CD4-positive, alpha-beta T cell (primary cell): ENCODE results near the gene CT83. TPM values are rescaled to one million over a fixed set of nuclear protein-coding genes. Genes with fewer than 3 reads are reported as not detected.

Experiments used
- ATAC-seq: fragments of 200-7000 bp; cut with Tn5 transposase; one replicate; pipeline ENCODE4 v1.10.0; 2022; ENCODE audit warnings: mild to moderate bottlenecking; ENCODE audit not compliant: poor library complexity
- CTCF ChIA-PET: fragments of 350-600 bp; sonication (Branson Sonifier 250); formaldehyde crosslinking; loops from one replicate; lab custom pipeline; 2021; ENCODE audit warnings: antibody characterized with exemption, inconsistent platforms; lab: Charles Lee
- POLR2A ChIA-PET: fragments of 350-600 bp; sonication (Branson Sonifier 250); formaldehyde crosslinking; loops from one replicate; lab custom pipeline; 2021; ENCODE audit warnings: antibody characterized with exemption, inconsistent platforms; lab: Charles Lee
- DNase-seq, 14 experiments: peaks; one replicate each; pipeline ENCODE4 v3.0.0-alpha.2; 2013 to 2020; ENCODE audit warnings: mixed read lengths in 2 of 14
- H3K27ac ChIP-seq, 2 donors: one replicate each; pipeline versions ENCODE4 v1.5.1 to v1.7.0; 2013; ENCODE audit warnings: low read length in 2 of 2, low read depth in 1 of 2, mild to moderate bottlenecking in 1 of 2
- H3K27me3 ChIP-seq, 2 experiments: 1 replicate in 1 of 2; 2 replicates in 1 of 2; pipeline versions ENCODE4 v1.6.1 to v1.7.0; 2013; ENCODE audit warnings: low read length in 2 of 2, control low read depth in 1 of 2, mild to moderate bottlenecking in 1 of 2, moderate library complexity in 1 of 2; ENCODE audit not compliant: insufficient read depth in 2 of 2, control insufficient read depth in 1 of 2
- H3K36me3 ChIP-seq: one replicate; pipeline ENCODE4 v1.6.1; 2013; ENCODE audit warnings: low read length, control low read depth; ENCODE audit not compliant: insufficient read depth
- H3K4me1 ChIP-seq: one replicate; pipeline ENCODE4 v1.6.1; 2013; ENCODE audit warnings: low read length, control low read depth; ENCODE audit not compliant: insufficient read depth
- H3K4me3 ChIP-seq: one replicate; pipeline ENCODE4 v1.5.1; 2013; ENCODE audit warnings: mild to moderate bottlenecking, low read length, moderate library complexity
- H3K9me3 ChIP-seq, 2 experiments: 1 replicate in 1 of 2; 2 replicates in 1 of 2; pipeline versions ENCODE4 v1.6.1 to v1.7.0; 2013; ENCODE audit warnings: low read length in 2 of 2, mild to moderate bottlenecking in 2 of 2, control low read depth in 1 of 2, moderate library complexity in 1 of 2; ENCODE audit not compliant: control insufficient read depth in 1 of 2, insufficient read depth in 1 of 2
- H3K27ac Mint-ChIP-seq: one replicate; pipeline ENCODE4 v1.8.0; 2020; ENCODE audit warnings: mixed read lengths
- H3K27me3 Mint-ChIP-seq: one replicate; pipeline ENCODE4 v1.8.0; 2021; ENCODE audit warnings: mixed read lengths
- H3K36me3 Mint-ChIP-seq: one replicate; pipeline ENCODE4 v1.8.0; 2021; ENCODE audit warnings: low read depth, mixed read lengths
- H3K4me1 Mint-ChIP-seq: one replicate; pipeline ENCODE4 v1.8.0; 2021; ENCODE audit warnings: low read depth, mixed read lengths
- H3K4me3 Mint-ChIP-seq: one replicate; pipeline ENCODE4 v1.8.0; 2020; ENCODE audit warnings: mild to moderate bottlenecking, mixed read lengths
- H3K9me3 Mint-ChIP-seq: one replicate; pipeline ENCODE4 v1.8.0; 2020; ENCODE audit warnings: mixed read lengths
- CTCF ChIP-seq: fragments of 200-600 bp; IDR thresholded peaks from one replicate; pipeline ENCODE4 v1.8.0; 2022; ENCODE audit warnings: antibody characterized with exemption, mild to moderate bottlenecking
- intact Hi-C, 2 experiments: fragments of 100-400 bp; cut with DNase I in 1 of 2; cut with micrococcal nuclease in 1 of 2; formaldehyde crosslinking; loops; one replicate each; pipeline versions ENCODE4 v1.15.1 to v1.9.0; 2023 to 2025; cut with DNase I, micrococcal nuclease
- total RNA-seq, 174 experiments: library from RNA in 2 of 174; stranded (reverse) in 2 of 174; gene quantifications; one replicate each; pipeline ENCODE4 v1.2.3 and lab custom pipeline; 2021 to 2026

The CT83 gene
- total RNA-seq, 2 experiments from 2014 or later: not detected

GRCh38 chrX:116490104-116490503 lies 27.3 kb upstream of the CT83 start:
- no peak overlapping the region for H3K4me3 ChIP-seq
- H3K9me3 ChIP-seq: no peaks in the 10 kb centered on the region
- H3K4me1 ChIP-seq: no peaks in the 10 kb centered on the region
- no peaks in the 10 kb centered on the region for H3K36me3 ChIP-seq
- TF ChIP-seq CTCF: no peak
- H3K27ac ChIP-seq: no peak overlapping the region
- POLR2A ChIA-PET: no interaction called here
- H3K27me3 ChIP-seq: no peaks in the 10 kb centered on the region
- no peak for ATAC-seq
- H3K27ac Mint-ChIP-seq: no peak overlapping the region
- intact Hi-C loops: no loop called here
- peaks cover 5% of the 10 kb centered on the region for H3K9me3 Mint-ChIP-seq
- H3K4me3 Mint-ChIP-seq: no peak overlapping the region
- DNase-seq: no peak
- CTCF ChIA-PET: no interaction called here
- H3K27me3 Mint-ChIP-seq: no peaks in the 10 kb centered on the region
- H3K4me1 Mint-ChIP-seq: no peaks in the 10 kb centered on the region
- no peaks in the 10 kb centered on the region for H3K36me3 Mint-ChIP-seq

GRCh38 chrX:116480059-116480458 lies 17.3 kb upstream of the CT83 start:
- H3K27ac ChIP-seq: no peak overlapping the region
- POLR2A ChIA-PET: no interaction called here
- Mint-ChIP-seq H3K4me3 (no peak overlapping the region), H3K36me3 (no peaks in the 10 kb centered on the region), H3K9me3 (no peaks in the 10 kb centered on the region), H3K27me3 (no peaks in the 10 kb centered on the region), H3K27ac (no peak overlapping the region), H3K4me1 (no peaks in the 10 kb centered on the region)
- H3K4me1 ChIP-seq: no peaks in the 10 kb centered on the region
- intact Hi-C loops: no loop called here
- no peak for TF ChIP-seq CTCF
- ATAC-seq (no peak), DNase-seq (no peak)
- no peaks in the 10 kb centered on the region for H3K27me3 ChIP-seq
- no peak overlapping the region for H3K4me3 ChIP-seq
- H3K9me3 ChIP-seq: no peaks in the 10 kb centered on the region
- no peaks in the 10 kb centered on the region for H3K36me3 ChIP-seq
- CTCF ChIA-PET: no interaction called here

GRCh38 chrX:116449156-116449555 lies 13.6 kb downstream of the CT83 start:
- ATAC-seq (no peak), DNase-seq (no peak)
- Mint-ChIP-seq H3K4me3 (no peak overlapping the region), H3K4me1 (no peaks in the 10 kb centered on the region), H3K27ac (no peak overlapping the region), H3K9me3 (no peaks in the 10 kb centered on the region), H3K27me3 (no peaks in the 10 kb centered on the region), H3K36me3 (no peaks in the 10 kb centered on the region)
- no peak overlapping the region for H3K4me3 ChIP-seq
- no peaks in the 10 kb centered on the region for H3K9me3 ChIP-seq
- no peaks in the 10 kb centered on the region for H3K27me3 ChIP-seq
- no peaks in the 10 kb centered on the region for H3K36me3 ChIP-seq
- no peak for TF ChIP-seq CTCF
- ChIA-PET CTCF (no interaction called here), POLR2A (no interaction called here)
- no peaks in the 10 kb centered on the region for H3K4me1 ChIP-seq
- intact Hi-C loops: no loop called here
- H3K27ac ChIP-seq: no peak overlapping the region
